CD4-positive, alpha-beta T cell (primary cell): Measurements from ENCODE around the gene ZNF761. TPM values are rescaled to one million over a fixed set of nuclear protein-coding genes. Genes with fewer than 3 reads are reported as not detected.
"Not testable (repeated sequence)": the region's sequence is repeated elsewhere in the genome, so short reads cannot be mapped to it uniquely, and the experiment has no call there.

Experiments
- ATAC-seq: fragments of 200-7000 bp; cut with Tn5 transposase; one replicate; pipeline ENCODE4 v1.10.0; 2022; ENCODE audit warnings: mild to moderate bottlenecking; ENCODE audit not compliant: poor library complexity
- CTCF ChIA-PET: fragments of 350-600 bp; sonication (Branson Sonifier 250); formaldehyde crosslinking; loops from one replicate; lab custom pipeline; 2021; ENCODE audit warnings: antibody characterized with exemption, inconsistent platforms; lab: Charles Lee
- POLR2A ChIA-PET: fragments of 350-600 bp; sonication (Branson Sonifier 250); formaldehyde crosslinking; loops from one replicate; lab custom pipeline; 2021; ENCODE audit warnings: antibody characterized with exemption, inconsistent platforms; lab: Charles Lee
- DNase-seq, 14 experiments: peaks; one replicate each; pipeline ENCODE4 v3.0.0-alpha.2; 2013 to 2020; ENCODE audit warnings: mixed read lengths in 2 of 14
- H3K27ac ChIP-seq, 2 donors: one replicate each; pipeline versions ENCODE4 v1.5.1 to v1.7.0; 2013; ENCODE audit warnings: low read length in 2 of 2, low read depth in 1 of 2, mild to moderate bottlenecking in 1 of 2
- H3K27me3 ChIP-seq, 2 experiments: 1 replicate in 1 of 2; 2 replicates in 1 of 2; pipeline versions ENCODE4 v1.6.1 to v1.7.0; 2013; ENCODE audit warnings: low read length in 2 of 2, control low read depth in 1 of 2, mild to moderate bottlenecking in 1 of 2, moderate library complexity in 1 of 2; ENCODE audit not compliant: insufficient read depth in 2 of 2, control insufficient read depth in 1 of 2
- H3K36me3 ChIP-seq: one replicate; pipeline ENCODE4 v1.6.1; 2013; ENCODE audit warnings: low read length, control low read depth; ENCODE audit not compliant: insufficient read depth
- H3K4me1 ChIP-seq: one replicate; pipeline ENCODE4 v1.6.1; 2013; ENCODE audit warnings: low read length, control low read depth; ENCODE audit not compliant: insufficient read depth
- H3K4me3 ChIP-seq: one replicate; pipeline ENCODE4 v1.5.1; 2013; ENCODE audit warnings: mild to moderate bottlenecking, low read length, moderate library complexity
- H3K9me3 ChIP-seq, 2 experiments: 1 replicate in 1 of 2; 2 replicates in 1 of 2; pipeline versions ENCODE4 v1.6.1 to v1.7.0; 2013; ENCODE audit warnings: low read length in 2 of 2, mild to moderate bottlenecking in 2 of 2, control low read depth in 1 of 2, moderate library complexity in 1 of 2; ENCODE audit not compliant: control insufficient read depth in 1 of 2, insufficient read depth in 1 of 2
- H3K27ac Mint-ChIP-seq: one replicate; pipeline ENCODE4 v1.8.0; 2020; ENCODE audit warnings: mixed read lengths
- H3K27me3 Mint-ChIP-seq: one replicate; pipeline ENCODE4 v1.8.0; 2021; ENCODE audit warnings: mixed read lengths
- H3K36me3 Mint-ChIP-seq: one replicate; pipeline ENCODE4 v1.8.0; 2021; ENCODE audit warnings: low read depth, mixed read lengths
- H3K4me1 Mint-ChIP-seq: one replicate; pipeline ENCODE4 v1.8.0; 2021; ENCODE audit warnings: low read depth, mixed read lengths
- H3K4me3 Mint-ChIP-seq: one replicate; pipeline ENCODE4 v1.8.0; 2020; ENCODE audit warnings: mild to moderate bottlenecking, mixed read lengths
- H3K9me3 Mint-ChIP-seq: one replicate; pipeline ENCODE4 v1.8.0; 2020; ENCODE audit warnings: mixed read lengths
- CTCF ChIP-seq: fragments of 200-600 bp; IDR thresholded peaks from one replicate; pipeline ENCODE4 v1.8.0; 2022; ENCODE audit warnings: antibody characterized with exemption, mild to moderate bottlenecking
- intact Hi-C, 2 experiments: fragments of 100-400 bp; cut with DNase I in 1 of 2; cut with micrococcal nuclease in 1 of 2; formaldehyde crosslinking; loops; one replicate each; pipeline versions ENCODE4 v1.15.1 to v1.9.0; 2023 to 2025; cut with DNase I, micrococcal nuclease
- total RNA-seq, 174 experiments: library from RNA in 2 of 174; stranded (reverse) in 2 of 174; gene quantifications; one replicate each; pipeline ENCODE4 v1.2.3 and lab custom pipeline; 2021 to 2026

The ZNF761 gene
- total RNA-seq, 2 experiments from 2014 or later, result 4.5 to 5.6 TPM

- not testable (repeated sequence) for H3K36me3 Mint-ChIP-seq
These were observed 72.0 kb downstream of the ZNF761 start for GRCh38 chr19:53503671-53504364.

DNA sequence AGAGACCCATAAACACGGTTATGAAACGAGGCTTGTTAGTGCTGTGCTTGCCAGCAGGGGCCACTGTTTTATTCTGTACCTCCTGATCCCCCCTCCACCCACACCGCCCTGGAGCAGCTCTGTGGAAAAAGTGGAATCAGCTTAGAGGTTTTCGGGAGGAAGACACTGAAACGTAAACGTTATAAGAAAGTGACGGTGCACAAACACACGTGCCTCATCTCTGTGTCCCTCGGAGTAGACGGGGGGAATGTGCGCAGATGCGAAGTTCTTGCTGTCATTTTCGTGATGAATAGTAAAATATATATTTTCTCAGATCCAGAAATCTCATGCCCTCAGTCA lies 72.5 kb downstream of the ZNF761 start:
- H3K4me1 ChIP-seq, H3K4me3 ChIP-seq, H3K9me3 Mint-ChIP-seq, ATAC-seq, DNase-seq, H3K4me3 Mint-ChIP-seq, H3K36me3 ChIP-seq, H3K4me1 Mint-ChIP-seq, H3K36me3 Mint-ChIP-seq, H3K27ac ChIP-seq, H3K27me3 ChIP-seq, H3K27ac Mint-ChIP-seq, POLR2A ChIA-PET, CTCF ChIA-PET: not testable (repeated sequence)
- peaks cover 6 to 30% of the 10 kb centered on the region in 2 experiments for H3K9me3 ChIP-seq
- H3K27me3 Mint-ChIP-seq, result peaks cover 43% of the 10 kb centered on the region
- intact Hi-C loops, result loop anchor here in 1 of 2 experiments (2.0 kb wide), 1 partner anchor 242 kb away; no protein-coding TSS in a partner anchor

More at GRCh38 chr19:53503671-53504364, 72.0 kb downstream of the ZNF761 start:
- H3K36me3 ChIP-seq, H3K27ac Mint-ChIP-seq, H3K27me3 ChIP-seq, ATAC-seq, CTCF ChIA-PET, POLR2A ChIA-PET, DNase-seq, H3K4me1 ChIP-seq, H3K27ac ChIP-seq, H3K4me3 Mint-ChIP-seq, H3K9me3 Mint-ChIP-seq, H3K4me1 Mint-ChIP-seq, H3K4me3 ChIP-seq: not testable (repeated sequence)
- intact Hi-C loops, result loop anchor here in 1 of 2 experiments (2.0 kb wide), 1 partner anchor 243 kb away; no protein-coding TSS in a partner anchor
- H3K27me3 Mint-ChIP-seq, result peaks cover 40% of the 10 kb centered on the region
- H3K9me3 ChIP-seq, result peaks cover 6 to 31% of the 10 kb centered on the region in 2 experiments

DNA sequence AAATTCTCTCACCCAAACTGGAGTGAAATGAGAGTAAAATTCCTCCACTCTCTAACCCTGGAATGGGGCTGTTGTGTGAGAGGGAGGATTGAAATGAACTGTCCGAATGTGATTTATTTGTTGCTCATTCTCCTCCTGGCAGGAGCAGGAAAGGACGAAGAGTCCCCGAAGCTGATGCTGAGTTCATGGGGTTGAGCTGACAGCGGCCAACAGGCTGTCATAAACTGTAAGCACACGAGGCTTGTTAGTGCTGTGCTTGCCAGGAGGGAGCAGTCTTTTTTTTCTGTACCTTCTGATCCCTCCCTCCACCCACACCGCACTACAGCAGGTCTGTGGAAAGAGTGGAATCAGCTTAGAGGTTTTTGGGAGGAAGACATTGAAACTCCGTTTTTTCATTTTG lies 73.1 kb downstream of the ZNF761 start:
- CTCF ChIA-PET, result no interaction called here
- Mint-ChIP-seq H3K27ac (no peak overlapping the region), H3K27me3 (peaks cover 43% of the 10 kb centered on the region), H3K4me3 (no peak overlapping the region), H3K36me3 (no peaks in the 10 kb centered on the region), H3K4me1 (no peaks in the 10 kb centered on the region), H3K9me3 (no peaks in the 10 kb centered on the region)
- ATAC-seq, result no peak
- DNase-seq, result no peak
- Histone ChIP-seq H3K4me1 (no peaks in the 10 kb centered on the region), H3K9me3 (peaks cover 6 to 25% of the 10 kb centered on the region in 2 experiments), H3K36me3 (no peaks in the 10 kb centered on the region), H3K27me3 (peaks cover 7 to 9% of the 10 kb centered on the region in 2 experiments), H3K4me3 (no peak overlapping the region), H3K27ac (no peak overlapping the region)
- no peak for TF ChIP-seq CTCF
- POLR2A ChIA-PET, result no interaction called here
- intact Hi-C loops, result loop anchor here in 1 of 2 experiments (2.0 kb wide), 1 partner anchor 242 kb away; no protein-coding TSS in a partner anchor

- DNase-seq (no peak), ATAC-seq (no peak)
- H3K9me3 Mint-ChIP-seq, result no peaks in the 10 kb centered on the region
- H3K4me3 ChIP-seq, result no peak overlapping the region
- peaks cover 0 to 20% of the 10 kb centered on the region in 2 experiments for H3K9me3 ChIP-seq
- H3K27ac ChIP-seq, result no peak overlapping the region
- peaks cover 7% of the 10 kb centered on the region in 2 experiments for H3K27me3 ChIP-seq
- no peaks in the 10 kb centered on the region for H3K4me1 ChIP-seq
- H3K36me3 Mint-ChIP-seq, result no peaks in the 10 kb centered on the region
- ChIA-PET CTCF (no interaction called here), POLR2A (no interaction called here)
- intact Hi-C loops, result no loop called here
- H3K4me3 Mint-ChIP-seq, result no peak overlapping the region
- H3K27me3 Mint-ChIP-seq, result peaks cover 38% of the 10 kb centered on the region
- H3K36me3 ChIP-seq, result no peaks in the 10 kb centered on the region
- no peaks in the 10 kb centered on the region for H3K4me1 Mint-ChIP-seq
- no peak for TF ChIP-seq CTCF
- H3K27ac Mint-ChIP-seq, result no peak overlapping the region
These were observed 74.9 kb downstream of the ZNF761 start for GRCh38 chr19:53506728-53507127.

Other genes with a start within 250 kb of the ZNF761 start
- 1 to 10 TPM; 2.1 to 3.2 TPM for gene ZNF665, start 238.6 kb upstream of the ZNF761 start, total RNA-seq
- 1 to 10 TPM; 5.2 to 6.4 TPM for gene ZNF677, start 177.1 kb upstream of the ZNF761 start, total RNA-seq
- not detected for gene VN1R2, start 173.7 kb upstream of the ZNF761 start, total RNA-seq
- not detected for gene VN1R4, start 164.3 kb upstream of the ZNF761 start, total RNA-seq
- 1 to 10 TPM; 7.5 to 8.0 TPM for gene ZNF845, start 98.2 kb upstream of the ZNF761 start, total RNA-seq
- 10 to 100 TPM; 13.5 to 16.3 TPM for gene ZNF525, start 66.3 kb upstream of the ZNF761 start, total RNA-seq
- 1 to 10 TPM; 6.7 to 9.0 TPM for gene ZNF765, start 36.8 kb upstream of the ZNF761 start, total RNA-seq
- gene ZNF813, start 35.7 kb downstream of the ZNF761 start, total RNA-seq, result 1 to 10 TPM; 2.0 to 2.7 TPM
- 100 to 1,000 TPM; 428 to 437 TPM for gene ZNF331, start 106.2 kb downstream of the ZNF761 start, total RNA-seq
- gene DPRX, start 200.0 kb downstream of the ZNF761 start, total RNA-seq, result not detected